Heart right ventricle (tissue), 16 donors: ENCODE measurements around the gene C5orf34. TPM values are rescaled to one million over a fixed set of nuclear protein-coding genes. Genes with fewer than 3 reads are reported as not detected.
"Not testable (repeated sequence)": the region's sequence is repeated elsewhere in the genome, so short reads cannot be mapped to it uniquely, and the experiment has no call there.

Experiments used
- ATAC-seq, 8 donors: fragments of 200-7000 bp; cut with Tn5 transposase; one replicate each; pipeline ENCODE4 v1.9.1; 2020; ENCODE audit warnings: mild to moderate bottlenecking in 8 of 8, moderate library complexity in 8 of 8, moderate number of reproducible peaks in 1 of 8
- DNase-seq, 2 donors: peaks; one replicate each; pipeline ENCODE4 v3.0.0-alpha.2; 2020
- H3K27ac ChIP-seq, 10 donors: fragments of 200-600 bp; sonication (generic) in 2 of 10; one replicate each; pipeline versions ENCODE4 v1.5.0 to v1.8.0; 2020 to 2022; ENCODE audit warnings: mild to moderate bottlenecking in 3 of 10
- H3K27me3 ChIP-seq, 7 donors: fragments of 200-600 bp; one replicate each; pipeline ENCODE4 v1.8.0; 2021 to 2022; ENCODE audit warnings: mild to moderate bottlenecking in 2 of 7
- H3K36me3 ChIP-seq, 9 donors: fragments of 200-600 bp; sonication (generic) in 1 of 9; one replicate each; pipeline versions ENCODE4 v1.5.0 to v1.8.0; 2020 to 2022; ENCODE audit warnings: mild to moderate bottlenecking in 2 of 9
- H3K4me1 ChIP-seq, 9 donors: fragments of 200-600 bp; sonication (generic) in 1 of 9; one replicate each; pipeline versions ENCODE4 v1.5.0 to v1.8.0; 2020 to 2022; ENCODE audit warnings: mild to moderate bottlenecking in 4 of 9
- H3K4me3 ChIP-seq, 10 donors: fragments of 200-600 bp; sonication (generic) in 2 of 10; one replicate each; pipeline versions ENCODE4 v1.5.0 to v1.8.0; 2020 to 2022; ENCODE audit warnings: mild to moderate bottlenecking in 7 of 10, moderate library complexity in 2 of 10
- H3K9me3 ChIP-seq, 11 donors: fragments of 200-600 bp in 10 of 11; sonication (generic) in 2 of 11; one replicate each; pipeline versions ENCODE4 v1.5.0 to v1.8.0; 2013 to 2022; ENCODE audit warnings: mild to moderate bottlenecking in 2 of 11, control low read depth in 1 of 11, moderate library complexity in 1 of 11
- WGBS, 2 donors: extraction: QIAGEN DNeasy Blood & Tissue Kit; methylation state at CpG; one replicate each; pipeline ENCODE4 v1.1.7; 2013; ENCODE audit warnings: inconsistent platforms in 1 of 2; 5-methylcytosine and 5-hydroxymethylcytosine counted together
- intact Hi-C, 10 donors: fragments of 100-400 bp; cut with DNase I; formaldehyde crosslinking; loops; one replicate each; pipeline versions ENCODE4 v1.11.1 to v1.14.2; 2022
- polyA plus RNA-seq, 2 donors: library from polyadenylated mRNA; stranded (reverse); fragments of 200-250 nt; gene quantifications; one replicate each; pipeline ENCODE4 v1.2.3, GENCODE V29; 2013
- total RNA-seq, 10 donors: library from RNA; stranded (reverse); fragmentation: NEBNext Ultra II Directional in 3 of 10; extraction: Animal tissue kit (Norgen Biotek cat#: 25700) in 3 of 10; gene quantifications; one replicate each; pipeline versions ENCODE4 v1.2.1 to v1.2.4, GENCODE V29; 2021 to 2023
- TF ChIP-seq, protein P1 (sequence below), 9 donors: fragments of 200-600 bp; sonication (generic) in 2 of 9; IDR thresholded peaks; one replicate each; pipeline versions ENCODE4 v1.5.0 to v1.8.0; 2021 to 2022; ENCODE audit warnings: antibody characterized with exemption in 9 of 9, mild to moderate bottlenecking in 5 of 9, moderate library complexity in 1 of 9
- donor health status: Arrhythmogenic right ventricular cardiomyopathy.
- donor health status: ischemic (EF 13 %, LVEDD 7.1; RV severe dilation, severe dysfunction).
- donor health status: healthy with polysubstance abuse.
- donor health status: DM: no; HTN: yes; CAD: no.
- donor health status: DM: no; HTN: no; CAD: no.
- donor health status: ischemic (EF 25% LVEDD 6.9; RV normal size, moderate dysfunction).
- donor health status: ischemic (EF 25% LVEDD 5.7; RV mildly dilated, moderate dysfunction).
- donor health status: healthy.
- donor health status: DM: yes; HTN: yes; CAD: no.
- donor health status: Ischemic cardiomyopathy.
- donor health status: ischemic (EF 35%, LVEDD 5.7; RV mildly dilated, moderate dysfunction).
- donor health status: nonischemic (EF 11% LVEDD 7.7; RV severe dilation, severe dysfunction).
- donor health status: DM: yes; HTN: yes; CAD: no.
- donor health status: PGD.
- donor health status: ischemic (EF 29% LVEDD 5.4; RV normal size, mild dysfunction).
- donor health status: nonischemic (EF 23%, LVEDD 6.1; RV moderate dilation, normal function).

The C5orf34 gene
- total and polyA plus RNA-seq, 12 donors, result 0.22 to 1.6 (median 0.62) TPM

DNA sequence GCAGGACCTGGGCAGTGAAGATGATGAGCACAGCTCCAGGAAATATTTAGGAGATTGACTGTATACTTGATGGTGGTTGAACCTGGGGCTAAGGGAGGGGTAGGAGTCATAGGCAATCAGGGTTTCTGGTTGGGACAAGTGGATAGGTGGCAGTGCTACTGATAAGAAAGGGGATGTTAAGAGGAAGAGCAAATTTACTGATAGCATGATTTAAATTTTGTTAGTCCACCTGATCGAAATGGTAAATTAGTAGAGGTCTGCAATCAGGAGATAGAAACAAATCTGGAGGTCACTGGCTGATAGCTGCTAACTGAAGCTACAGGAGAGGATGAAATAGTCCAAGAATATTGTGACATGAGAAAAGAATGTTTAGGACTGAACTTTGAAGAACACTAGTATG, 5.7 kb upstream of the C5orf34 start:
- Histone ChIP-seq H3K9me3 (no peaks in the 10 kb centered on the region), H3K4me1 (peaks cover 0 to 6% (median 3%) of the 10 kb centered on the region in 9 donors), H3K27me3 (no peaks in the 10 kb centered on the region), H3K4me3 (no peak overlapping the region), H3K27ac (no peak overlapping the region), H3K36me3 (peaks cover 0 to 28% (median 8%) of the 10 kb centered on the region in 9 donors)
- no peak for DNase-seq
- TF ChIP-seq, protein P1, sequence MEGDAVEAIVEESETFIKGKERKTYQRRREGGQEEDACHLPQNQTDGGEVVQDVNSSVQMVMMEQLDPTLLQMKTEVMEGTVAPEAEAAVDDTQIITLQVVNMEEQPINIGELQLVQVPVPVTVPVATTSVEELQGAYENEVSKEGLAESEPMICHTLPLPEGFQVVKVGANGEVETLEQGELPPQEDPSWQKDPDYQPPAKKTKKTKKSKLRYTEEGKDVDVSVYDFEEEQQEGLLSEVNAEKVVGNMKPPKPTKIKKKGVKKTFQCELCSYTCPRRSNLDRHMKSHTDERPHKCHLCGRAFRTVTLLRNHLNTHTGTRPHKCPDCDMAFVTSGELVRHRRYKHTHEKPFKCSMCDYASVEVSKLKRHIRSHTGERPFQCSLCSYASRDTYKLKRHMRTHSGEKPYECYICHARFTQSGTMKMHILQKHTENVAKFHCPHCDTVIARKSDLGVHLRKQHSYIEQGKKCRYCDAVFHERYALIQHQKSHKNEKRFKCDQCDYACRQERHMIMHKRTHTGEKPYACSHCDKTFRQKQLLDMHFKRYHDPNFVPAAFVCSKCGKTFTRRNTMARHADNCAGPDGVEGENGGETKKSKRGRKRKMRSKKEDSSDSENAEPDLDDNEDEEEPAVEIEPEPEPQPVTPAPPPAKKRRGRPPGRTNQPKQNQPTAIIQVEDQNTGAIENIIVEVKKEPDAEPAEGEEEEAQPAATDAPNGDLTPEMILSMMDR (IDR thresholded peaks at IDR 0.05), result no peak
- ATAC-seq, result no peak
- 97 to 98% methylated on average over 1 of the region's 1 CpG for WGBS, 2 donors
- intact Hi-C loops, result no loop called here

GRCh38 chr5:43515678-43516048, 715 bp upstream of the C5orf34 start:
- peaks cover 0 to 21% (median 16%) of the 10 kb centered on the region in 9 donors for H3K4me1 ChIP-seq
- DNase-seq (no peak), ATAC-seq (no peak)
- TF ChIP-seq, protein P1 (IDR thresholded peaks at IDR 0.05), result no peak
- H3K4me3 ChIP-seq, result peak overlapping the region; percentile 43 to 81 (median 65)
- H3K36me3 ChIP-seq, result no peaks in the 10 kb centered on the region
- no peaks in the 10 kb centered on the region for H3K9me3 ChIP-seq
- intact Hi-C loops, result loop anchor here in 3 of 10 donors (1.0 to 10.0 kb wide), 4 partner anchors 31 to 201 kb away; partner anchors contain the start of genes HMGCS1 (in 1 of the 3), PAIP1 (in 1 of the 3) and TMEM267 (in 1 of the 3)
- no peaks in the 10 kb centered on the region for H3K27me3 ChIP-seq
- WGBS, 2 donors, result 33 to 41% methylated on average over 1 of the region's 1 CpG
- peak overlapping the region; percentile 52 to 91 (median 88) for H3K27ac ChIP-seq

DNA sequence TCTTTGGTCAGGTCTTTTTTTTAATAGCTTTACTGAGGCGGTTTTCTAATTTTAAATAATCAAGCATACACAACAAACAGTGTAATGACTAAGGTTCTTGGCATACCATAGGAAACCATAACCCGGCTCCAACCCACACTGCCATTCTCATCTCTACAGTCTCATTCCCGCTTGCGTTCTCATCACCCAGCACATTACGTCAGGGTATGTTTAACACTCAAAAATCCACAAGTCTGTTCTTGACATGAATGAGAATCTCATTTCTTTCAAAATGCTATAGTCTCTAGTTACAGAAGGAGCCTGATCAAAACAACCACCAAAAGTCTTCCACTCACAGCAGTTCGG, 505 bp downstream of the C5orf34 start:
- Histone ChIP-seq H3K27ac (peak overlapping the region in 9 of 10 donors; percentile 79 to 91 (median 89)), H3K27me3 (no peaks in the 10 kb centered on the region), H3K4me1 (peaks cover 0 to 21% (median 16%) of the 10 kb centered on the region in 9 donors), H3K36me3 (no peaks in the 10 kb centered on the region), H3K9me3 (no peaks in the 10 kb centered on the region), H3K4me3 (peak overlapping the region; percentile 43 to 81 (median 65))
- TF ChIP-seq, protein P1 (IDR thresholded peaks at IDR 0.05), result no peak
- ATAC-seq (peak in 5 of 8 donors; percentile 1 to 42 (median 15)), DNase-seq (no peak)
- intact Hi-C loops, result loop anchor here in 3 of 10 donors (2.0 to 10.0 kb wide), 2 partner anchors 30 to 200 kb away; partner anchors contain the start of gene HMGCS1 (in 1 of the 3)
- 1% methylated on average over 6 of the region's 6 CpGs for WGBS, 2 donors

- H3K4me3 ChIP-seq, result peak overlapping the region in 8 of 10 donors; percentile 50 to 81 (median 66)
- WGBS, 2 donors, result 16 to 20% methylated on average over 4 of the region's 4 CpGs
- H3K4me1 ChIP-seq, result peaks cover 0 to 21% (median 16%) of the 10 kb centered on the region in 9 donors
- intact Hi-C loops, result loop anchor here in 3 of 10 donors (2.0 to 10.0 kb wide), 2 partner anchors 29 to 199 kb away; partner anchors contain the start of gene HMGCS1 (in 1 of the 3)
- peak overlapping the region in 1 of 10 donors; percentile 89 for H3K27ac ChIP-seq
- ATAC-seq (no peak), DNase-seq (no peak)
- no peaks in the 10 kb centered on the region for H3K36me3 ChIP-seq
- H3K27me3 ChIP-seq, result no peaks in the 10 kb centered on the region
- TF ChIP-seq, protein P1 (IDR thresholded peaks at IDR 0.05), result no peak
- H3K9me3 ChIP-seq, result no peaks in the 10 kb centered on the region
Observed at GRCh38 chr5:43514025-43514424, 923 bp downstream of the C5orf34 start.

GRCh38 chr5:43511062-43511461, 3.9 kb downstream of the C5orf34 start:
- not testable (repeated sequence) for H3K27me3 ChIP-seq, DNase-seq

More at GRCh38 chr5:43511062-43511461, 3.9 kb downstream of the C5orf34 start:
- intact Hi-C loops, result loop anchor here in 1 of 10 donors (10.0 kb wide), 1 partner anchor 196 kb away; the partner anchor contains the start of gene HMGCS1
- WGBS, 2 donors, result 94% methylated on average over 26 to 35 of the region's 36 CpGs
- H3K27ac ChIP-seq, H3K36me3 ChIP-seq, H3K9me3 ChIP-seq, ATAC-seq, H3K4me3 ChIP-seq: not testable (repeated sequence)
- H3K4me1 ChIP-seq, result peaks cover 0 to 21% (median 16%) of the 10 kb centered on the region in 9 donors
